Measurements from ENCODE around the gene HAL. TPM values are rescaled to one million over a fixed set of nuclear protein-coding genes. Genes with fewer than 3 reads are reported as not detected.
A peak's percentile ranks its signal among the peaks of the same experiment; 100 is the strongest.

The HAL gene
- total RNA-seq, 1 donor: 0.36 TPM

GRCh38 chr12:96033549-96034389, 37.6 kb upstream of the HAL start:
- H2AFZ ChIP-seq (ENCODE audit: low read length): no peak overlapping the region
- H3K27me3 ChIP-seq (ENCODE audit: insufficient read depth, low read length): no peaks in the 10 kb centered on the region
- H3K79me2 ChIP-seq (ENCODE audit: insufficient read depth, low read length): peaks cover 38% of the 10 kb centered on the region
- H3K4me3 ChIP-seq (ENCODE audit: insufficient read depth, low read length): peak overlapping the region; percentile 99
- TF ChIP-seq, protein P1, sequence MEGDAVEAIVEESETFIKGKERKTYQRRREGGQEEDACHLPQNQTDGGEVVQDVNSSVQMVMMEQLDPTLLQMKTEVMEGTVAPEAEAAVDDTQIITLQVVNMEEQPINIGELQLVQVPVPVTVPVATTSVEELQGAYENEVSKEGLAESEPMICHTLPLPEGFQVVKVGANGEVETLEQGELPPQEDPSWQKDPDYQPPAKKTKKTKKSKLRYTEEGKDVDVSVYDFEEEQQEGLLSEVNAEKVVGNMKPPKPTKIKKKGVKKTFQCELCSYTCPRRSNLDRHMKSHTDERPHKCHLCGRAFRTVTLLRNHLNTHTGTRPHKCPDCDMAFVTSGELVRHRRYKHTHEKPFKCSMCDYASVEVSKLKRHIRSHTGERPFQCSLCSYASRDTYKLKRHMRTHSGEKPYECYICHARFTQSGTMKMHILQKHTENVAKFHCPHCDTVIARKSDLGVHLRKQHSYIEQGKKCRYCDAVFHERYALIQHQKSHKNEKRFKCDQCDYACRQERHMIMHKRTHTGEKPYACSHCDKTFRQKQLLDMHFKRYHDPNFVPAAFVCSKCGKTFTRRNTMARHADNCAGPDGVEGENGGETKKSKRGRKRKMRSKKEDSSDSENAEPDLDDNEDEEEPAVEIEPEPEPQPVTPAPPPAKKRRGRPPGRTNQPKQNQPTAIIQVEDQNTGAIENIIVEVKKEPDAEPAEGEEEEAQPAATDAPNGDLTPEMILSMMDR (IDR thresholded peaks at IDR 0.05; ENCODE audit: extremely low read depth, low read depth, low read length): no peak
- no peak overlapping the region for H3K27ac ChIP-seq (ENCODE audit: low read depth, low read length)
- DNase-seq (ENCODE audit: insufficient read length, low spot score, missing footprints): no peak
- H3K4me2 ChIP-seq (ENCODE audit: insufficient read depth, low read length): peak overlapping the region; percentile 90
- peaks cover 8% of the 10 kb centered on the region for H3K4me1 ChIP-seq (ENCODE audit: insufficient read depth, low read length)
- H3K9me3 ChIP-seq (ENCODE audit: low read depth, low read length): no peaks in the 10 kb centered on the region
- no peaks in the 10 kb centered on the region for H3K36me3 ChIP-seq (ENCODE audit: insufficient read depth, low read length)
- peaks cover 3% of the 10 kb centered on the region for H4K20me1 ChIP-seq (ENCODE audit: insufficient read depth, low read length)

DNA sequence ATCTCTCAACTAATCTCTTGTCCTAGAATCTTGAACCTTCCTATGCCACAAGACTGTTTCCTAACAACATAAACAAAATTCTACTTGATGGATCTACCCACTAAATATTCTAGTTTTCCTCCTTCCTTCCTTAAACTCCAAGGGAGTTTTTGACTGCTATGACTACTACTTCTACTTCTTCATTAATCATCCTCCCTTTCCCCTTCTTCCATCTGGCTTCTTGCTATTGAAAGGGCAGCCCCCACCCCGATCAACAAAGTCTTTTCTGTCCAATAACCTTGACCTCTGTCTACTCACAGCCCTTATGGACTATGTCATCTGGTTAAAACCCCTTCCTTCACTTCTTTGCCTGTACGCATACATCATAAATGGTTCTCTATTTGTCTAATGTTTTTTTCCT, 33.7 kb upstream of the HAL start:
- H2AFZ ChIP-seq (ENCODE audit: low read length): no peak overlapping the region
- H3K4me1 ChIP-seq (ENCODE audit: insufficient read depth, low read length): peaks cover 8% of the 10 kb centered on the region
- H3K36me3 ChIP-seq (ENCODE audit: insufficient read depth, low read length): peaks cover 19% of the 10 kb centered on the region
- H4K20me1 ChIP-seq (ENCODE audit: insufficient read depth, low read length): peaks cover 3% of the 10 kb centered on the region
- H3K27ac ChIP-seq (ENCODE audit: low read depth, low read length): no peak overlapping the region
- peaks cover 38% of the 10 kb centered on the region for H3K79me2 ChIP-seq (ENCODE audit: insufficient read depth, low read length)
- no peaks in the 10 kb centered on the region for H3K27me3 ChIP-seq (ENCODE audit: insufficient read depth, low read length)
- DNase-seq (ENCODE audit: insufficient read length, low spot score, missing footprints): no peak
- H3K9me3 ChIP-seq (ENCODE audit: low read depth, low read length): no peaks in the 10 kb centered on the region
- no peak overlapping the region for H3K4me2 ChIP-seq (ENCODE audit: insufficient read depth, low read length)
- TF ChIP-seq, protein P1 (IDR thresholded peaks at IDR 0.05; ENCODE audit: extremely low read depth, low read depth, low read length): no peak
- no peak overlapping the region for H3K4me3 ChIP-seq (ENCODE audit: insufficient read depth, low read length)

DNA sequence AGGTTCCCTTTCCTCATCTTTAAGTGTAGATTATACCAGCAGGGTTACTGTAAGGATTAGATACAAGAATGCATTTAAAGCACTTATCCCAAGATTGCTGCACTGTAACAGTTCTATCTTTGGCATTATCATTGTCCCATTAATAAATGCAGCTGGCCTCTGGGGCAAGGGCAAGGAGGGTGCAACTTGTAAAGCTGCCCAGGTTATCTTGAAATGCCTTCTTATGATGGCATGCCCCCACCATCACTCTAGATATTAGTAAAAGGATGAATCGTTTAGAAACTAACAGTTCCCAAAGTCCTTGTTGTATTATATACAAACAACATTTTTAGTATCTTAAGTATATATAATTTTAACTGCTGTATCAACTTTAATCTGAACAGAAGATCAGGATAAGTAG, 32.4 kb upstream of the HAL start:
- no peak overlapping the region for H3K4me3 ChIP-seq (ENCODE audit: insufficient read depth, low read length)
- peaks cover 21% of the 10 kb centered on the region for H3K36me3 ChIP-seq (ENCODE audit: insufficient read depth, low read length)
- H3K27ac ChIP-seq (ENCODE audit: low read depth, low read length): no peak overlapping the region
- no peaks in the 10 kb centered on the region for H3K9me3 ChIP-seq (ENCODE audit: low read depth, low read length)
- H3K79me2 ChIP-seq (ENCODE audit: insufficient read depth, low read length): peaks cover 28% of the 10 kb centered on the region
- DNase-seq (ENCODE audit: insufficient read length, low spot score, missing footprints): no peak
- H3K4me1 ChIP-seq (ENCODE audit: insufficient read depth, low read length): no peaks in the 10 kb centered on the region
- peaks cover 3% of the 10 kb centered on the region for H4K20me1 ChIP-seq (ENCODE audit: insufficient read depth, low read length)
- TF ChIP-seq, protein P1 (IDR thresholded peaks at IDR 0.05; ENCODE audit: extremely low read depth, low read depth, low read length): no peak
- H2AFZ ChIP-seq (ENCODE audit: low read length): no peak overlapping the region
- H3K27me3 ChIP-seq (ENCODE audit: insufficient read depth, low read length): no peaks in the 10 kb centered on the region
- H3K4me2 ChIP-seq (ENCODE audit: insufficient read depth, low read length): no peak overlapping the region

DNA sequence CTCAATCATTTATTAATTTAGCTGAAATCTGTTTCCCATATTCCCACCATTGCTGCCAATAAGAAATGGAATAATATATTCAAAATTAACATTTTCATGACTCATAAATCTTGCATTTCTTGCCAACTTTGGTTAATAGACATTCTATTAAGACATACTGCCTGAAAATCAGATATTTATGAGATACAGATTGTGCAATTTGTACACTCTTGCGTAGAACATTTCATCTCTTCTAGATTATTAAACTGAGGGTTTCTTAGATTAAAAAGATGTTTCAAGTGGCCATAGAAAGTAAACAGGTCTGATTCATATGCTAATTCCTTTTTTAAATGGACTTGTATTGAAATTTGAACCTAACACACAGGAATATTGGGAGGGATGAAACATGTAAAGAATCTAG, 30.2 kb upstream of the HAL start:
- TF ChIP-seq, protein P1 (IDR thresholded peaks at IDR 0.05; ENCODE audit: extremely low read depth, low read depth, low read length): no peak
- no peak for DNase-seq (ENCODE audit: insufficient read length, low spot score, missing footprints)

More for the DNA sequence above, 30.2 kb upstream of the HAL start:
- no peaks in the 10 kb centered on the region for H3K4me1 ChIP-seq (ENCODE audit: insufficient read depth, low read length)
- H3K4me3 ChIP-seq (ENCODE audit: insufficient read depth, low read length): no peak overlapping the region
- H3K4me2 ChIP-seq (ENCODE audit: insufficient read depth, low read length): no peak overlapping the region
- no peaks in the 10 kb centered on the region for H4K20me1 ChIP-seq (ENCODE audit: insufficient read depth, low read length)
- no peaks in the 10 kb centered on the region for H3K9me3 ChIP-seq (ENCODE audit: low read depth, low read length)
- no peak overlapping the region for H3K27ac ChIP-seq (ENCODE audit: low read depth, low read length)
- H3K36me3 ChIP-seq (ENCODE audit: insufficient read depth, low read length): peaks cover 39% of the 10 kb centered on the region
- no peak overlapping the region for H2AFZ ChIP-seq (ENCODE audit: low read length)
- no peaks in the 10 kb centered on the region for H3K27me3 ChIP-seq (ENCODE audit: insufficient read depth, low read length)
- peaks cover 15% of the 10 kb centered on the region for H3K79me2 ChIP-seq (ENCODE audit: insufficient read depth, low read length)
